ENCODE data around the gene GPR32. TPM values are rescaled to one million over a fixed set of nuclear protein-coding genes. Genes with fewer than 3 reads are reported as not detected.

GPR32 gene
- total RNA-seq, 1 donor from 2014 or later: not detected

DNA sequence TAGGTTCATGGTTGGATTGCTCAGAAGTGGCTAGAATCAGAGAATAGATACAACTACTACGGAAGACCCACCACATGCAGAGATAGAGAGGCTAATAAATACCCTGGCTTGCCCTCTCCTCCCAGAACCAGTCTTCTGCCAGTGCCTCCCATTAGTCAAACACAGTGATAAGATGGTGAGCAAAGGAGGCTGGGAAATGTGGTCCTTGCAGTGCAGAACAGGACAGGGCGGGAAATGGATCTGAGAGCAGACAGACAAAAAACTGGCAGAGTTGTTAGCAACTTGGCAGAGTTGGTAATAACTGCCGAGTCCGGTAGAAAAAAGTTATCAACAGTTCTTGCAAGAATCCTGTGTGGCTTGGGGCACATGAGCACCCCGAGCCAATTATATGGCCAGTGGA is 44.6 kb downstream of the GPR32 start:
- DNase-seq (ENCODE audit: low spot score): no peak
- H3F3A ChIP-seq (ENCODE audit: low read depth): no peaks in the 10 kb centered on the region
- Mint-ChIP-seq H3K4me3 (no peak overlapping the region), H3K27ac (no peak overlapping the region), H3K36me3 (no peaks in the 10 kb centered on the region), H3K4me1 (peaks cover 6% of the 10 kb centered on the region), H3K27me3 (ENCODE audit: insufficient read depth, low read depth) (peaks cover 43% of the 10 kb centered on the region), H3K9me3 (peaks cover 19% of the 10 kb centered on the region)
- no peaks in the 10 kb centered on the region for H3K9me3 ChIP-seq (ENCODE audit: low read depth)
- H4K20me1 ChIP-seq (ENCODE audit: low read depth): no peaks in the 10 kb centered on the region
- no peaks in the 10 kb centered on the region for H3K4me1 ChIP-seq
- no peaks in the 10 kb centered on the region for H3K79me2 ChIP-seq (ENCODE audit: low read depth)
- peaks cover 68% of the 10 kb centered on the region for H3K27me3 ChIP-seq
- H3K4me2 ChIP-seq: no peak overlapping the region
- no peaks in the 10 kb centered on the region for H3K36me3 ChIP-seq
- no peak overlapping the region for H3K4me3 ChIP-seq
- H2AFZ ChIP-seq (replicated peaks): no peak overlapping the region
- H3K9ac ChIP-seq: no peak overlapping the region
- TF ChIP-seq EZH2 (IDR thresholded peaks at IDR 0.05): no peak
- no peak for TF ChIP-seq CTCF (IDR thresholded peaks at IDR 0.05)
- no peak for TF ChIP-seq EZH2phosphoT487 (IDR thresholded peaks at IDR 0.05)
- H3K27ac ChIP-seq: no peak overlapping the region

- Histone ChIP-seq H3K79me2 (ENCODE audit: low read depth) (no peaks in the 10 kb centered on the region), H3K36me3 (no peaks in the 10 kb centered on the region), H3K9ac (no peak overlapping the region), H3K27me3 (peaks cover 69% of the 10 kb centered on the region), H4K20me1 (ENCODE audit: low read depth) (no peaks in the 10 kb centered on the region), H3K4me3 (no peak overlapping the region), H2AFZ (replicated peaks) (no peak overlapping the region), H3K9me3 (ENCODE audit: low read depth) (no peaks in the 10 kb centered on the region), H3F3A (ENCODE audit: low read depth) (no peaks in the 10 kb centered on the region), H3K4me1 (no peaks in the 10 kb centered on the region), H3K27ac (no peak overlapping the region), H3K4me2 (no peak overlapping the region)
- H3K4me1 Mint-ChIP-seq: peaks cover 9% of the 10 kb centered on the region
- H3K4me3 Mint-ChIP-seq: no peak overlapping the region
- no peak overlapping the region for H3K27ac Mint-ChIP-seq
- TF ChIP-seq EZH2phosphoT487 (IDR thresholded peaks at IDR 0.05) (no peak), CTCF (IDR thresholded peaks at IDR 0.05) (no peak), EZH2 (IDR thresholded peaks at IDR 0.05) (no peak)
- DNase-seq (ENCODE audit: low spot score): no peak
- no peaks in the 10 kb centered on the region for H3K36me3 Mint-ChIP-seq
- peaks cover 18% of the 10 kb centered on the region for H3K9me3 Mint-ChIP-seq
- H3K27me3 Mint-ChIP-seq (ENCODE audit: insufficient read depth, low read depth): peaks cover 46% of the 10 kb centered on the region
Observed at GRCh38 chr19:50815439-50815838, 45.2 kb downstream of the GPR32 start.

DNA sequence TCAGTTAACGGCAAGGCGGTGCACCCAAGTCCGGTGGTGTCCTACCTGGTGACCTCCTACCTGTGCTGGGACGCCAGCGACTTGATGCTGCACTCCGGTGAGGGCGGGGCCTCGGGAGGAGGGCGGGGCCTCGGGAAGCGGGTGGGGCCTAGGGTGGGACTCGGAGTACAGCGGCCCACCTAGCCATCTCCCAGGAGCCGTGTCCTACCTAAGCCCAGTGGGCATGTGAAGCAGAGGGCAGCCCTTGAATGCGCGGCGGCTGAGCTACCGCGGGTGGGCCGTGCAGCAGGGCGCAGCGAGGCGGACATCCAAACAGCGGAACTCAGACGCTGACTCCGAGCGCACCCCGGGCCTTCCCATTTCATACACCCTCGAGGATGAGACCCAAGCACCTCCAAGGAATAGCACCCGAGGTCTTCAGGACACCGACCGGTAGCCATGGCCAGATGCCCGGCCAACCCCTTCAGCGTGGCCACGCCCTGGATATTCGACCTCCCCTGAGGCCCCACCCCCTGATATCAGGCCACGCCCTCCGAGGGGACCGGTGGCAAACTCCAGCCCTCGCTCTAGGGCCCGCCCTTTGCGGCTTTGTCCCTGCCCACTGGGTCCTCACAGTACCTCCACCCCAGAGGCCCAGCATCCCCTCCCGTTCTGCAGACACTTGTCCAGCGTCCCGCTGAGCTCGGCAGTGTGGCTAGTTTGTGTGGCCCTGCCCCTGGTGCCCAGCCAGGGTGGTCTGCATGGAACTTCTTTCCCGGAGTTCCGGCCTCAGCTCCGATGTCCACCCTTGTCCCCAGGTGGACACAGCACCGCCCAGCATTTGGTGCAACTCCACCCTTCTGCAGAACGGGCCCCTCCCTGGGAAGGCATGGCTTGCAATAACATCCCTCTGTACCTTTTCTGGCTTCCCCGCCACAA is 47.9 kb downstream of the GPR32 start:
- Histone ChIP-seq H3K9me3 (ENCODE audit: low read depth) (no peaks in the 10 kb centered on the region), H4K20me1 (ENCODE audit: low read depth) (no peaks in the 10 kb centered on the region), H3K4me1 (no peaks in the 10 kb centered on the region), H3K4me2 (peak overlapping the region; percentile 83), H3K79me2 (ENCODE audit: low read depth) (no peaks in the 10 kb centered on the region), H3K4me3 (peak overlapping the region; percentile 62), H2AFZ (replicated peaks) (peak overlapping the region; percentile 99), H3F3A (ENCODE audit: low read depth) (no peaks in the 10 kb centered on the region), H3K9ac (no peak overlapping the region), H3K27ac (no peak overlapping the region), H3K27me3 (peaks cover 89% of the 10 kb centered on the region), H3K36me3 (no peaks in the 10 kb centered on the region)
- Mint-ChIP-seq H3K4me1 (peaks cover 12% of the 10 kb centered on the region), H3K4me3 (peak overlapping the region; percentile 80), H3K27me3 (ENCODE audit: insufficient read depth, low read depth) (peaks cover 61% of the 10 kb centered on the region), H3K27ac (no peak overlapping the region), H3K36me3 (no peaks in the 10 kb centered on the region), H3K9me3 (peaks cover 14% of the 10 kb centered on the region)
- DNase-seq (ENCODE audit: low spot score): peak; percentile 92
- TF ChIP-seq EZH2 (IDR thresholded peaks at IDR 0.05) (no peak), CTCF (IDR thresholded peaks at IDR 0.05) (no peak), EZH2phosphoT487 (IDR thresholded peaks at IDR 0.05) (no peak)

Measured in neural progenitor cell (in vitro differentiated cells).